ENCODE results near the gene PI4KB. TPM values are rescaled to one million over a fixed set of nuclear protein-coding genes. Genes with fewer than 3 reads are reported as not detected.

Gene PI4KB
- total and polyA plus RNA-seq, 2 of the 13 experiments (the other 11 are each of a cell fraction or from before 2014, with no cell fraction given): 19.5 to 29.3 TPM

DNA sequence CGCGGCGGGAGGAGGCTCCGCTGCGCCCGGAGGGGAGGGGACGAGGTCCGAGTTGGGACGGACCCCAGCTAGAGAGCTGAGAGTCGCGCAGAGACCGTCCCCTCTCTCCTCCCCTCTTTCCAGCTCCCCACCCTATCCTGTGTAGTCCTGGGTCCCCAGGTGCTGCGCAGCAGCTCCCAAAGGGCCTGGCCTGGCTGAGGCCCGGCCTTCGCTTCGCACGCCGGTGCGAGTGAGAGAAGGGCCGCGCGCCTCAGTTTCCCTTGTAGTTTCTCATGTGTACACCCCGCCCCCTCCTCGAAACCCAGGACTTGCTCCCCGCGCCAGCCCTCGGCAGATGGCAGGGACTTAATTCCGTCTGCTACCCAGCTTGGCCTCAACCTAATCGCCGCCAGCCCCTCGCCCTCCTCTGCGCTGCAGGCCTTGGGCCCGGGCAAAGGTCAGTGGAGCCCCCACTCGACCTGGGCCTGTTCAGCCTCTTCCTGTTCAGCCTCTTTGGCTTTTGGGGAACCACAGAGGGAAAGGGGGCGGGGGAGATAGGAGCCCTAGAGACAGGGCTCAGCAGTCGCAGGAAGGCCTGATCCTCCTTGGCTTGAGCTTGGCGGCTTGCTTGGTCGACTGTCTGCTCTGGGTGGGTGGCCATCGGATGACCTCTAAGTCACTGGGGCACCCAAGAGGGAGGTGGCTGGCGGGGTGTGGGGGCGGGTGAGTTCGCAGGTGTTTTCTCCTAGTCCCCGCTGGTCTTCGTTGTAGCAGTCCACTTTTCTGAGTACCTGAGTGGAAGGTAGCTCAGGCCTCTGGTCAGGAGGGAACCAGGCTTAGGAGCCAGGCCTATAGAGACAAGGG lies 44.1 kb downstream of the PI4KB start (continued):
- TF ChIP-seq ZFP82 (CRISPR knock-in tag; IDR thresholded peaks at IDR 0.05; ENCODE audit: borderline replicate concordance) (no peak), ZNF12 (CRISPR knock-in tag; IDR thresholded peaks at IDR 0.05) (no peak), KMT2A (CRISPR knock-in tag; IDR thresholded peaks at IDR 0.05) (no peak), HNRNPUL1 (IDR thresholded peaks at IDR 0.05; ENCODE audit: low read depth, low read length) (no peak), REXO4 (CRISPR knock-in tag; IDR thresholded peaks at IDR 0.05; ENCODE audit: borderline replicate concordance) (peak; percentile 9; the same call in 1 of the 2 replicates), ZNF24 (IDR thresholded peaks at IDR 0.05) (no peak), ZSCAN25 (CRISPR knock-in tag; IDR thresholded peaks at IDR 0.05) (peak; percentile 60; the same call in 1 of the 2 replicates), MTF2 (CRISPR knock-in tag; IDR thresholded peaks at IDR 0.05; ENCODE audit: borderline replicate concordance) (no peak), RXRB (CRISPR knock-in tag; IDR thresholded peaks at IDR 0.05; ENCODE audit: borderline replicate concordance) (no peak), ZNF749 (CRISPR knock-in tag; IDR thresholded peaks at IDR 0.05; ENCODE audit: borderline replicate concordance) (no peak), CAMTA2 (CRISPR knock-in tag; IDR thresholded peaks at IDR 0.05; ENCODE audit: borderline replicate concordance) (no peak), AHR (CRISPR knock-in tag; IDR thresholded peaks at IDR 0.05) (no peak; the same call in 1 of the 2 replicates), ZNF562 (CRISPR knock-in tag; IDR thresholded peaks at IDR 0.05; ENCODE audit: borderline replicate concordance) (no peak), KDM3A (CRISPR knock-in tag; IDR thresholded peaks at IDR 0.05; ENCODE audit: low read depth) (no peak), JUNB (CRISPR knock-in tag; IDR thresholded peaks at IDR 0.05; ENCODE audit: borderline replicate concordance) (no peak), HNRNPH1 (optimal IDR thresholded peaks at IDR 0.05; ENCODE audit: low read depth, low read length) (no peak), BRCA1 (CRISPR knock-in tag; IDR thresholded peaks at IDR 0.05) (no peak)
- TF ChIP-seq, protein P1, sequence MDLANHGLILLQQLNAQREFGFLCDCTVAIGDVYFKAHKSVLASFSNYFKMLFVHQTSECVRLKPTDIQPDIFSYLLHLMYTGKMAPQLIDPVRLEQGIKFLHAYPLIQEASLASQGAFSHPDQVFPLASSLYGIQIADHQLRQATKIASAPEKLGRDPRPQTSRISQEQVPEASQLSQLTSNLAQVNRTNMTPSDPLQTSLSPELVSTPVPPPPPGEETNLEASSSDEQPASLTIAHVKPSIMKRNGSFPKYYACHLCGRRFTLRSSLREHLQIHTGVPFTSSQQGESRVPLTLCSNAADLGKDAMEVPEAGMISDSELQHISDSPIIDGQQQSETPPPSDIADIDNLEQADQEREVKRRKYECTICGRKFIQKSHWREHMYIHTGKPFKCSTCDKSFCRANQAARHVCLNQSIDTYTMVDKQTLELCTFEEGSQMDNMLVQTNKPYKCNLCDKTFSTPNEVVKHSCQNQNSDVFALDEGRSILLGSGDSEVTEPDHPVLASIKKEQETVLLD (CRISPR knock-in tag; IDR thresholded peaks at IDR 0.05; ENCODE audit: low read depth): no peak
- TF ChIP-seq, protein P2, sequence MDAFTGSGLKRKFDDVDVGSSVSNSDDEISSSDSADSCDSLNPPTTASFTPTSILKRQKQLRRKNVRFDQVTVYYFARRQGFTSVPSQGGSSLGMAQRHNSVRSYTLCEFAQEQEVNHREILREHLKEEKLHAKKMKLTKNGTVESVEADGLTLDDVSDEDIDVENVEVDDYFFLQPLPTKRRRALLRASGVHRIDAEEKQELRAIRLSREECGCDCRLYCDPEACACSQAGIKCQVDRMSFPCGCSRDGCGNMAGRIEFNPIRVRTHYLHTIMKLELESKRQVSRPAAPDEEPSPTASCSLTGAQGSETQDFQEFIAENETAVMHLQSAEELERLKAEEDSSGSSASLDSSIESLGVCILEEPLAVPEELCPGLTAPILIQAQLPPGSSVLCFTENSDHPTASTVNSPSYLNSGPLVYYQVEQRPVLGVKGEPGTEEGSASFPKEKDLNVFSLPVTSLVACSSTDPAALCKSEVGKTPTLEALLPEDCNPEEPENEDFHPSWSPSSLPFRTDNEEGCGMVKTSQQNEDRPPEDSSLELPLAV (CRISPR knock-in tag; conservative IDR thresholded peaks at IDR 0.05; ENCODE audit: low read depth): no peak
- TF ChIP-seq, protein P3, sequence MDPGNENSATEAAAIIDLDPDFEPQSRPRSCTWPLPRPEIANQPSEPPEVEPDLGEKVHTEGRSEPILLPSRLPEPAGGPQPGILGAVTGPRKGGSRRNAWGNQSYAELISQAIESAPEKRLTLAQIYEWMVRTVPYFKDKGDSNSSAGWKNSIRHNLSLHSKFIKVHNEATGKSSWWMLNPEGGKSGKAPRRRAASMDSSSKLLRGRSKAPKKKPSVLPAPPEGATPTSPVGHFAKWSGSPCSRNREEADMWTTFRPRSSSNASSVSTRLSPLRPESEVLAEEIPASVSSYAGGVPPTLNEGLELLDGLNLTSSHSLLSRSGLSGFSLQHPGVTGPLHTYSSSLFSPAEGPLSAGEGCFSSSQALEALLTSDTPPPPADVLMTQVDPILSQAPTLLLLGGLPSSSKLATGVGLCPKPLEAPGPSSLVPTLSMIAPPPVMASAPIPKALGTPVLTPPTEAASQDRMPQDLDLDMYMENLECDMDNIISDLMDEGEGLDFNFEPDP (CRISPR knock-in tag; conservative IDR thresholded peaks at IDR 0.05): no peak
- TF ChIP-seq, protein P4, sequence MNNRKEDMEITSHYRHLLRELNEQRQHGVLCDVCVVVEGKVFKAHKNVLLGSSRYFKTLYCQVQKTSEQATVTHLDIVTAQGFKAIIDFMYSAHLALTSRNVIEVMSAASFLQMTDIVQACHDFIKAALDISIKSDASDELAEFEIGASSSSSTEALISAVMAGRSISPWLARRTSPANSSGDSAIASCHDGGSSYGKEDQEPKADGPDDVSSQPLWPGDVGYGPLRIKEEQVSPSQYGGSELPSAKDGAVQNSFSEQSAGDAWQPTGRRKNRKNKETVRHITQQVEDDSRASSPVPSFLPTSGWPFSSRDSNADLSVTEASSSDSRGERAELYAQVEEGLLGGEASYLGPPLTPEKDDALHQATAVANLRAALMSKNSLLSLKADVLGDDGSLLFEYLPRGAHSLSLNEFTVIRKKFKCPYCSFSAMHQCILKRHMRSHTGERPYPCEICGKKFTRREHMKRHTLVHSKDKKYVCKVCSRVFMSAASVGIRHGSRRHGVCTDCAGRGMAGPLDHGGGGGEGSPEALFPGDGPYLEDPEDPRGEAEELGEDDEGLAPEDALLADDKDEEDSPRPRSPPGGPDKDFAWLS (CRISPR knock-in tag; IDR thresholded peaks at IDR 0.05; ENCODE audit: borderline replicate concordance): no peak
- TF ChIP-seq, protein P5, sequence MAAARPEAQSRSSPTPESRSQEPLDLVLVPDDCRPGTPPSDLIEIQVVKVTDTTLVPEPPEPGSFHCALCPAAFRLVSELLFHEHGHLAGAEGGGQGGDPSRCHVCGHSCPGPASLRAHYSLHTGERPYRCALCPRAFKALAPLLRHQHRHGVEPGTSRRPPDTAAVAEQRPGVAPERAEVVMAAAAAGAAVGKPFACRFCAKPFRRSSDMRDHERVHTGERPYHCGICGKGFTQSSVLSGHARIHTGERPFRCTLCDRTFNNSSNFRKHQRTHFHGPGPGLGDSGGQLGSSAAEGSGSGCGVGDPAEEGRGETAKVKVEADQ (CRISPR knock-in tag; IDR thresholded peaks at IDR 0.05; ENCODE audit: borderline replicate concordance): no peak

Data from HepG2 (cell line).